Stimulated activated memory B cell treated with anti-CD40 and anti-IgM and Interleukin-4, amounts not matched to agents 10 μg/mL and 1 μg/mL and 100 μg/mL, for 72 hours (primary cell): ENCODE data around the gene ADISSP.

Experiments used
- ATAC-seq: fragments of 150-1000 bp; cut with Tn5 transposase; 2 replicates; pipeline ENCODE4 v1.10.0; 2021
- H3K27ac Mint-ChIP-seq: one replicate; pipeline ENCODE4 v1.8.0; 2022; ENCODE audit warnings: mild to moderate bottlenecking, mixed read lengths
- H3K27me3 Mint-ChIP-seq: one replicate; pipeline ENCODE4 v1.8.0; 2022; ENCODE audit warnings: mixed read lengths
- H3K36me3 Mint-ChIP-seq: one replicate; pipeline ENCODE4 v1.8.0; 2022; ENCODE audit warnings: mixed read lengths
- H3K4me1 Mint-ChIP-seq: one replicate; pipeline ENCODE4 v1.8.0; 2022; ENCODE audit warnings: mixed read lengths
- H3K4me3 Mint-ChIP-seq: one replicate; pipeline ENCODE4 v1.8.0; 2022; ENCODE audit warnings: mild to moderate bottlenecking, moderate library complexity, mixed read lengths
- H3K9me3 Mint-ChIP-seq: one replicate; pipeline ENCODE4 v1.8.0; 2022; ENCODE audit warnings: mixed read lengths

The ADISSP gene

GRCh38 chr20:3775457-3776108 lies 8.0 kb upstream of the ADISSP start:
- peaks cover 32% of the 10 kb centered on the region for H3K4me1 Mint-ChIP-seq
- no peak for ATAC-seq
- H3K9me3 Mint-ChIP-seq: no peaks in the 10 kb centered on the region
- H3K36me3 Mint-ChIP-seq: no peaks in the 10 kb centered on the region
- H3K4me3 Mint-ChIP-seq: no peak overlapping the region
- peaks cover 12% of the 10 kb centered on the region for H3K27me3 Mint-ChIP-seq
- no peak overlapping the region for H3K27ac Mint-ChIP-seq

- Mint-ChIP-seq H3K27ac (no peak overlapping the region), H3K4me3 (no peak overlapping the region), H3K27me3 (no peaks in the 10 kb centered on the region), H3K4me1 (peaks cover 16% of the 10 kb centered on the region), H3K9me3 (no peaks in the 10 kb centered on the region), H3K36me3 (no peaks in the 10 kb centered on the region)
- ATAC-seq: no peak
Measured at GRCh38 chr20:3771552-3772058, 4.1 kb upstream of the ADISSP start.

- peaks cover 47% of the 10 kb centered on the region for H3K4me1 Mint-ChIP-seq
- H3K27ac Mint-ChIP-seq: peak overlapping the region; percentile 90
- peak overlapping the region; percentile 89 for H3K4me3 Mint-ChIP-seq
- no peaks in the 10 kb centered on the region for H3K27me3 Mint-ChIP-seq
- H3K9me3 Mint-ChIP-seq: no peaks in the 10 kb centered on the region
- peak; percentile 73 for ATAC-seq
- H3K36me3 Mint-ChIP-seq: no peaks in the 10 kb centered on the region
Measured at GRCh38 chr20:3768342-3769130, 983 bp upstream of the ADISSP start.

GRCh38 chr20:3767110-3767426 lies 485 bp downstream of the ADISSP start:
- Mint-ChIP-seq H3K4me1 (peaks cover 47% of the 10 kb centered on the region), H3K9me3 (no peaks in the 10 kb centered on the region), H3K27me3 (no peaks in the 10 kb centered on the region), H3K36me3 (no peaks in the 10 kb centered on the region), H3K4me3 (peak overlapping the region; percentile 89), H3K27ac (peak overlapping the region; percentile 90)
- no peak for ATAC-seq

- no peak for ATAC-seq
- Mint-ChIP-seq H3K27ac (peak overlapping the region; percentile 90), H3K4me3 (peak overlapping the region; percentile 89)
Measured at GRCh38 chr20:3766422-3767109, 987 bp downstream of the ADISSP start.

GRCh38 chr20:3765171-3765882 lies 2.2 kb downstream of the ADISSP start:
- peaks cover 54% of the 10 kb centered on the region for H3K4me1 Mint-ChIP-seq
- H3K27me3 Mint-ChIP-seq: no peaks in the 10 kb centered on the region
- H3K4me3 Mint-ChIP-seq: no peak overlapping the region

More at GRCh38 chr20:3766422-3767109, 987 bp downstream of the ADISSP start:
- Mint-ChIP-seq H3K9me3 (no peaks in the 10 kb centered on the region), H3K36me3 (peaks cover 4% of the 10 kb centered on the region), H3K27me3 (no peaks in the 10 kb centered on the region), H3K4me1 (peaks cover 47% of the 10 kb centered on the region)

GRCh38 chr20:3764659-3765058 lies 2.9 kb downstream of the ADISSP start:
- Mint-ChIP-seq H3K27ac (peak overlapping the region; percentile 36), H3K36me3 (peaks cover 6% of the 10 kb centered on the region)

More at GRCh38 chr20:3765171-3765882, 2.2 kb downstream of the ADISSP start:
- Mint-ChIP-seq H3K27ac (peak overlapping the region; percentile 36), H3K36me3 (peaks cover 6% of the 10 kb centered on the region), H3K9me3 (no peaks in the 10 kb centered on the region)
- ATAC-seq: no peak

GRCh38 chr20:3763671-3764601 lies 3.6 kb downstream of the ADISSP start:
- Mint-ChIP-seq H3K4me1 (peaks cover 51% of the 10 kb centered on the region), H3K4me3 (no peak overlapping the region), H3K27me3 (no peaks in the 10 kb centered on the region), H3K36me3 (peaks cover 6% of the 10 kb centered on the region), H3K9me3 (no peaks in the 10 kb centered on the region), H3K27ac (peak overlapping the region; percentile 36)
- no peak for ATAC-seq

More at GRCh38 chr20:3764659-3765058, 2.9 kb downstream of the ADISSP start:
- no peak overlapping the region for H3K4me3 Mint-ChIP-seq
- H3K27me3 Mint-ChIP-seq: no peaks in the 10 kb centered on the region
- no peak for ATAC-seq
- peaks cover 54% of the 10 kb centered on the region for H3K4me1 Mint-ChIP-seq
- no peaks in the 10 kb centered on the region for H3K9me3 Mint-ChIP-seq

- Mint-ChIP-seq H3K9me3 (no peaks in the 10 kb centered on the region), H3K27ac (no peak overlapping the region), H3K4me1 (peaks cover 30% of the 10 kb centered on the region), H3K36me3 (peaks cover 18% of the 10 kb centered on the region), H3K4me3 (no peak overlapping the region), H3K27me3 (no peaks in the 10 kb centered on the region)
- ATAC-seq: no peak
Measured at GRCh38 chr20:3760655-3761348, 6.8 kb downstream of the ADISSP start.

- Mint-ChIP-seq H3K4me1 (peaks cover 21% of the 10 kb centered on the region), H3K36me3 (peaks cover 22% of the 10 kb centered on the region), H3K9me3 (no peaks in the 10 kb centered on the region), H3K27me3 (no peaks in the 10 kb centered on the region), H3K27ac (no peak overlapping the region), H3K4me3 (no peak overlapping the region)
- ATAC-seq: no peak
Measured at GRCh38 chr20:3759884-3760283, 7.7 kb downstream of the ADISSP start.

GRCh38 chr20:3759316-3759823 lies 8.2 kb downstream of the ADISSP start:
- Mint-ChIP-seq H3K4me3 (no peak overlapping the region), H3K36me3 (peaks cover 22% of the 10 kb centered on the region), H3K27ac (no peak overlapping the region), H3K4me1 (peaks cover 16% of the 10 kb centered on the region), H3K9me3 (no peaks in the 10 kb centered on the region), H3K27me3 (no peaks in the 10 kb centered on the region)
- no peak for ATAC-seq

- H3K9me3 Mint-ChIP-seq: no peaks in the 10 kb centered on the region
- H3K4me1 Mint-ChIP-seq: peaks cover 8% of the 10 kb centered on the region
- H3K36me3 Mint-ChIP-seq: peaks cover 22% of the 10 kb centered on the region
- no peak overlapping the region for H3K4me3 Mint-ChIP-seq
- no peaks in the 10 kb centered on the region for H3K27me3 Mint-ChIP-seq
- H3K27ac Mint-ChIP-seq: no peak overlapping the region
- no peak for ATAC-seq
Measured at GRCh38 chr20:3758566-3758965, 9.0 kb downstream of the ADISSP start.

- Mint-ChIP-seq H3K4me1 (peaks cover 14% of the 10 kb centered on the region), H3K27ac (no peak overlapping the region), H3K9me3 (no peaks in the 10 kb centered on the region), H3K4me3 (no peak overlapping the region), H3K27me3 (no peaks in the 10 kb centered on the region), H3K36me3 (peaks cover 22% of the 10 kb centered on the region)
- ATAC-seq: no peak
Measured at GRCh38 chr20:3757268-3757667, 10.3 kb downstream of the ADISSP start.
